ENCODE data around the gene TOP2A. TPM values are rescaled to one million over a fixed set of nuclear protein-coding genes. Genes with fewer than 3 reads are reported as not detected.

TOP2A gene
- total and polyA plus RNA-seq, 9 of the 15 experiments (the other 6 are each of a cell fraction or from before 2014, with no cell fraction given), result 133 to 347 (median 259) TPM

GRCh38 chr17:40346765-40347158 lies 70.9 kb downstream of the TOP2A start:
- H3K9me1 ChIP-seq (ENCODE audit: control insufficient read depth, insufficient read depth, low read length), result no peaks in the 10 kb centered on the region
- H3K4me1 ChIP-seq (replicated peaks in 1 of 2; ENCODE audit: control insufficient read depth in 2 of 2, insufficient read depth in 2 of 2, low read length in 2 of 2), result peaks cover 50 to 73% of the 10 kb centered on the region in 2 experiments
- TF ChIP-seq ZKSCAN1 (IDR thresholded peaks at IDR 0.05; ENCODE audit: low read depth, low read length) (peak; percentile 91), DMBX1 (CRISPR knock-in tag; IDR thresholded peaks at IDR 0.05; ENCODE audit: borderline replicate concordance) (no peak)
- H3K9ac ChIP-seq (ENCODE audit: insufficient read depth in 1 of 2, low read depth in 2 of 2, low read length in 2 of 2), result peak overlapping the region in 1 of 2 experiments; percentile 70; a peak in 2 of 4 replicates
- no peaks in the 10 kb centered on the region for H3K27me3 ChIP-seq (ENCODE audit: control insufficient read depth in 2 of 2, insufficient read depth in 2 of 2, low read length in 2 of 2)
- H3K4me3 ChIP-seq, result no peak overlapping the region
- H3K79me2 ChIP-seq (ENCODE audit: control insufficient read depth, insufficient read depth, low read length), result peaks cover 68% of the 10 kb centered on the region
- ATAC-seq, result no peak
- 0 out of 2 replicates have a peak, but pooled peaks cover 3% of the 10 kb centered on the region for H4K20me1 ChIP-seq (replicated peaks; ENCODE audit: control insufficient read depth, insufficient read depth, low read length)
- intact Hi-C loops (cut with micrococcal nuclease) (no loop called here), in situ Hi-C loops (cut with MboI) (no loop called here)
- FAIRE-seq, result no peak
- H3K9me3 ChIP-seq (replicated peaks; ENCODE audit: control insufficient read depth, insufficient read depth, low read depth, low read length), result no peaks in the 10 kb centered on the region
- no peak overlapping the region for H2AFZ ChIP-seq (ENCODE audit: low read depth, low read length)
- no peak overlapping the region for H3K4me2 ChIP-seq (ENCODE audit: insufficient read depth, low read length)
- peaks cover 38% of the 10 kb centered on the region; the same call in 2 of the 3 replicates for H3K36me3 ChIP-seq (ENCODE audit: control insufficient read depth, insufficient read depth, low read length)
- H3K27ac ChIP-seq (ENCODE audit: extremely low read depth, low read depth, low read length), result no peak overlapping the region
- 100% methylated on average over 1 of the region's 1 CpG for WGBS (ENCODE audit: insufficient coverage, low coverage, missing lambda C conversion rate)
- CTCF ChIA-PET (ENCODE audit: low intra/inter-chr PET ratio), result no interaction called here
- no peak for DNase-seq (ENCODE audit: extremely low read depth in 1 of 4, low spot score in 3 of 4)
- no TSS peak for BruUV-seq (replicated peaks)
- POLR2A ChIA-PET, result no interaction called here

GRCh38 chr17:40345994-40346764 lies 71.5 kb downstream of the TOP2A start:
- DNase-seq (ENCODE audit: extremely low read depth in 1 of 4, low spot score in 3 of 4) (no peak), ATAC-seq (no peak), FAIRE-seq (peak; percentile 46)
- Histone ChIP-seq H3K9ac (ENCODE audit: insufficient read depth in 1 of 2, low read depth in 2 of 2, low read length in 2 of 2) (peak overlapping the region in 1 of 2 experiments; percentile 70; a peak in 2 of 4 replicates), H3K36me3 (ENCODE audit: control insufficient read depth, insufficient read depth, low read length) (peaks cover 33% of the 10 kb centered on the region; the same call in 2 of the 3 replicates), H3K27ac (ENCODE audit: extremely low read depth, low read depth, low read length) (peak overlapping the region; percentile 53; the same call in 1 of the 3 replicates), H3K9me3 (replicated peaks; ENCODE audit: control insufficient read depth, insufficient read depth, low read depth, low read length) (no peaks in the 10 kb centered on the region), H3K4me3 (no peak overlapping the region; the same call in 1 of the 2 replicates), H3K27me3 (ENCODE audit: control insufficient read depth in 2 of 2, insufficient read depth in 2 of 2, low read length in 2 of 2) (no peaks in the 10 kb centered on the region), H2AFZ (ENCODE audit: low read depth, low read length) (no peak overlapping the region), H3K4me1 (replicated peaks in 1 of 2; ENCODE audit: control insufficient read depth in 2 of 2, insufficient read depth in 2 of 2, low read length in 2 of 2) (peaks cover 50 to 73% of the 10 kb centered on the region in 2 experiments), H3K4me2 (ENCODE audit: insufficient read depth, low read length) (peak overlapping the region; percentile 62), H4K20me1 (replicated peaks; ENCODE audit: control insufficient read depth, insufficient read depth, low read length) (0 out of 2 replicates have a peak, but pooled peaks cover 3% of the 10 kb centered on the region), H3K9me1 (ENCODE audit: control insufficient read depth, insufficient read depth, low read length) (no peaks in the 10 kb centered on the region), H3K79me2 (ENCODE audit: control insufficient read depth, insufficient read depth, low read length) (peaks cover 68% of the 10 kb centered on the region)
- 63% methylated on average over 8 of the region's 11 CpGs for WGBS (ENCODE audit: insufficient coverage, low coverage, missing lambda C conversion rate)
- intact Hi-C loops (cut with micrococcal nuclease) (no loop called here), in situ Hi-C loops (cut with MboI) (no loop called here)
- ChIA-PET POLR2A (interaction anchor here (0.5 to 1.4 kb wide), 7 partner anchors 16 to 274 kb away, joined by 3 to 5 read pairs (median 4); no protein-coding TSS in a partner anchor), CTCF (ENCODE audit: low intra/inter-chr PET ratio) (interaction anchor here (0.7 to 1.1 kb wide), 2 partner anchors 8 to 43 kb away, joined by 3 read pairs; no protein-coding TSS in a partner anchor)
- no peak for TF ChIP-seq NR2C1 (IDR thresholded peaks at IDR 0.05)
- 0 out of 2 replicates have a peak, but pooled peaks have one; percentile 2 for TF ChIP-seq NR2C1 (tag; IDR thresholded peaks at IDR 0.05)
- no peak for TF ChIP-seq ZNF436 (CRISPR knock-in tag; IDR thresholded peaks at IDR 0.05)
- no TSS peak for BruUV-seq (replicated peaks)
